IPS DF 6.9 (cell line): Measurements from ENCODE around the gene VWA3B.

Source experiments
- DNase-seq: peaks from one replicate; pipeline ENCODE4 v3.0.0-alpha.2; 2013; ENCODE audit warnings: low read depth, low spot score
- H3K27ac ChIP-seq: one replicate; pipeline ENCODE4 v1.5.1; 2013; ENCODE audit warnings: low read length, control low read depth
- H3K27me3 ChIP-seq: 2 replicates; pipeline ENCODE4 v1.6.1; 2013; ENCODE audit warnings: mild to moderate bottlenecking, low read length; ENCODE audit not compliant: control insufficient read depth, insufficient read depth
- H3K36me3 ChIP-seq: 2 replicates; pipeline ENCODE4 v1.6.1; 2013; ENCODE audit warnings: low read length; ENCODE audit not compliant: control insufficient read depth, insufficient read depth
- H3K4me1 ChIP-seq: 2 replicates; pipeline ENCODE4 v1.6.1; 2013; ENCODE audit warnings: low read length; ENCODE audit not compliant: control insufficient read depth, insufficient read depth
- H3K4me3 ChIP-seq: 2 replicates; pipeline ENCODE4 v1.5.1; 2013; ENCODE audit warnings: mild to moderate bottlenecking, low read length
- H3K9me3 ChIP-seq: 2 replicates; pipeline ENCODE4 v1.6.1; 2013; ENCODE audit warnings: low read length, inconsistent platforms; ENCODE audit not compliant: control insufficient read depth, insufficient read depth
- WGBS: extraction: QIAGEN DNeasy Blood & Tissue Kit; methylation state at CpG from one replicate; pipeline ENCODE4 v1.1.7; 2013; ENCODE audit warnings: mixed read lengths, missing lambda C conversion rate; ENCODE audit not compliant: insufficient read length, insufficient coverage; 5-methylcytosine and 5-hydroxymethylcytosine counted together

Gene VWA3B

DNA sequence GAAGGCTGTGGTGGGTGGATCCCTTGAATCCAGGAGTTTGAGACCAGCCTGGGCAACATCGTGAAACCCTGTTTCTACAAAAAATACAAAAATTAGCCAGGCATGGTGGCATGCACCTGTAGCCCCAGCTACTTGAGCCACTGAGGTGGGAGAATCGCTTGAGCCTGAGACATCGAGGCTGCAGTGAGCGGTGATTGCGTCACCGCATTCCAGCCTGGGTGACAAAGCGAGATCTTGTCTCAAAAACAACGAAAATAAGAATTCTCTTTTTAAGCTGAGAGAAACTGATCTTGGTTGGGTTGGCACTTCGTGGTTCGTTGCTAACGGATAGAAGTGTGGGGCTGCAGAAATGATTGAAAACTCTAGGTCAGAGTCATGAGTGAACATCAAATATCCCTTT, 150.0 kb downstream of the VWA3B start:
- Histone ChIP-seq H3K4me1 (no peaks in the 10 kb centered on the region), H3K9me3 (no peaks in the 10 kb centered on the region), H3K36me3 (no peaks in the 10 kb centered on the region), H3K27ac (no peak overlapping the region), H3K27me3 (no peaks in the 10 kb centered on the region), H3K4me3 (no peak overlapping the region)
- DNase-seq, result no peak
- no CpG with 5 or more reads among the region's 11 CpGs for whole genome bisulfite sequencing

DNA sequence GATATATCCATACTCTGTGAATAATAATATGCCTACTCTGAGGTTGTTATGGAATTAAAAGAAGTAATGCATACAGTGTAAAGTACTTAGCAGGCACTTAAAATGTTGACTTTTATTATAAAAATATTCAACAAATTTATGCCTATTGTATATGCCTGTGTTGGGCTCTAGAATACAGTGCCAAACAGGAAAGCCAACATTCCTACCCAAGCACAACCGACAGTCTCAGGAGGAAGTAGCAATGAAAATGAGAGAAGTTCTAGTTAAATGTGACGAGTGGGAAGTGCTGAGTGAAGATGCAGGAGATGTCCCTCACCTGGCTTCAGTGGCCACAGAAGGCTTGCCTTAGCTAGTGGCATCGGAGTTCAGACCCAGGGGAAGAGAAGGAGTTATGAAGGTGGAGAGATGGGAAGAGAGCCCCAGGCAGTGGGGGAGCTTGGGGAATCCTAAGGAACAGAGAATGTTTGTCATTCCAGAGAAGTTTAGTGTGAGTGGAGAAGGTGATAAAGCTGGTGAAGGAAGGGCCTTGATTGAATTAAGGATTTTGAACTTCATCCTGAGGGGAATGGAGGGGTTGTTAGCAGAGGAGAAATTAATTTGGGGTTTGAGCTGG, 153.9 kb downstream of the VWA3B start:
- Histone ChIP-seq H3K27ac (no peak overlapping the region), H3K4me3 (no peak overlapping the region), H3K9me3 (no peaks in the 10 kb centered on the region), H3K27me3 (no peaks in the 10 kb centered on the region), H3K36me3 (no peaks in the 10 kb centered on the region), H3K4me1 (no peaks in the 10 kb centered on the region)
- WGBS, result no CpG with 5 or more reads among the region's 3 CpGs
- DNase-seq, result no peak

- WGBS, result no CpG with 5 or more reads among the region's 2 CpGs
- Histone ChIP-seq H3K27ac (no peak overlapping the region), H3K4me3 (no peak overlapping the region), H3K36me3 (no peaks in the 10 kb centered on the region), H3K27me3 (no peaks in the 10 kb centered on the region), H3K4me1 (no peaks in the 10 kb centered on the region), H3K9me3 (no peaks in the 10 kb centered on the region)
- no peak for DNase-seq
These were observed 154.6 kb downstream of the VWA3B start for GRCh38 chr2:98241592-98241991.

GRCh38 chr2:98242003-98242402, 155.0 kb downstream of the VWA3B start:
- DNase-seq, result no peak
- no CpG with 5 or more reads among the region's 5 CpGs for WGBS
- H3K4me1 ChIP-seq, result no peaks in the 10 kb centered on the region

GRCh38 chr2:98245491-98245890, 158.5 kb downstream of the VWA3B start:
- WGBS, result no CpG with 5 or more reads among the region's 4 CpGs
- no peaks in the 10 kb centered on the region for H3K9me3 ChIP-seq
- no peak for DNase-seq
- no peak overlapping the region for H3K27ac ChIP-seq
- H3K4me1 ChIP-seq, result no peaks in the 10 kb centered on the region
- no peaks in the 10 kb centered on the region for H3K27me3 ChIP-seq
- H3K36me3 ChIP-seq, result no peaks in the 10 kb centered on the region
- no peak overlapping the region for H3K4me3 ChIP-seq

More at GRCh38 chr2:98242003-98242402, 155.0 kb downstream of the VWA3B start:
- no peaks in the 10 kb centered on the region for H3K27me3 ChIP-seq
- H3K9me3 ChIP-seq, result no peaks in the 10 kb centered on the region
- H3K27ac ChIP-seq, result no peak overlapping the region
- no peak overlapping the region for H3K4me3 ChIP-seq
- H3K36me3 ChIP-seq, result no peaks in the 10 kb centered on the region

DNA sequence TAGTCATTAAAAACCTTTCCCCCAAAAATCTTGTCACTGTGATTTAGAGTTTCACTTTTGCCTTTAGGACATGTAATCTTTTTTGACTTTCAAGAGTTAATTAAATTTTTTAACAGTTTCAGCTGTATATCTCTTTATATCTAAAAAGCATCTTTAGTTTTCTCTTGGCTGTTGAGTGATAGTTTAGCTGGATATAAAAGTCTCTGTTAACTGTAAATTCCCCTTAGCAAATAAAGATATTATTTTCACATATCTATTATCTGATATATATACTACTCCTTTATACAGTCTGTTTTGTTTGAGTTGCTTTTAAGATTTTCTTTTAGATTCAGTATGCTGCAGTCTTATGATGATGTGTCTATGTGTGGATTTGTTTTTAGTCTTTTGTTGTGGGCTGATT, 160.4 kb downstream of the VWA3B start:
- Histone ChIP-seq H3K27me3 (no peaks in the 10 kb centered on the region), H3K36me3 (no peaks in the 10 kb centered on the region), H3K27ac (no peak overlapping the region), H3K4me3 (no peak overlapping the region), H3K9me3 (no peaks in the 10 kb centered on the region), H3K4me1 (no peaks in the 10 kb centered on the region)
- no peak for DNase-seq

- no peak for DNase-seq
- H3K36me3 ChIP-seq, result no peaks in the 10 kb centered on the region
- no peaks in the 10 kb centered on the region for H3K4me1 ChIP-seq
- no peak overlapping the region for H3K27ac ChIP-seq
- H3K27me3 ChIP-seq, result no peaks in the 10 kb centered on the region
- WGBS, result no CpG with 5 or more reads among the region's 14 CpGs
- H3K9me3 ChIP-seq, result no peaks in the 10 kb centered on the region
- no peak overlapping the region for H3K4me3 ChIP-seq
These were observed 165.2 kb downstream of the VWA3B start for GRCh38 chr2:98252038-98252773.

DNA sequence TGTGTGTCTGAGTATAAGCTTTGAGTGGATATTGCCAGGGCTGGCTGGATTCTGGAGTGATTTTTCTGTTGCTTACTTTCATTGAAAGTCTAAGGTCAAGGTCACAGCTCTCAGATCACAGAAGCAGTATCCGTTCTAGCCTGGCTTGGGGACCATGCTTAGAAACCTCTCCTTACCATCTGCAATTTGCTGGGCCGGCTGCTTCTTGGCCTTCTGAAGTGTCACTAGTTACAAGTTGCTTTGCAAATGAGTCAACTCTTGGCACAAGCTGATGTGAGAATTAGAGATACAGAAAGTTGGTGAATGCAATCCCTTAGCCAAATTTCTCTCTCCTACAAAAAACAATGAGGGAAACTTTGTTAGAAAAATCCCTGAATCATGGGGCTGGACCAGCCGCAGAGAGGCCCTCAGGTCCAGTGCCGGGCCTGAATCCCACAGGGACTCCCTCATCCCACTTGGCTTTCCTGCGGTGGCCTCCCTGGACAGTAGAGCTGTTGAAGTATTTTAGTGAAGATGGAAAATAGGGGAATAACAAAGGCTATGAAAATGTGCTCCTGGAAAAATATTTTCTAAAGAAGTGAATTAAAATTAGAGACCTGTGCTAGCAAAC, 166.6 kb downstream of the VWA3B start:
- no peaks in the 10 kb centered on the region for H3K27me3 ChIP-seq
- H3K36me3 ChIP-seq, result no peaks in the 10 kb centered on the region
- no peaks in the 10 kb centered on the region for H3K9me3 ChIP-seq
- no peak overlapping the region for H3K4me3 ChIP-seq
- WGBS, result no CpG with 5 or more reads among the region's 5 CpGs
- DNase-seq, result no peak
- no peak overlapping the region for H3K27ac ChIP-seq
- H3K4me1 ChIP-seq, result no peaks in the 10 kb centered on the region

DNA sequence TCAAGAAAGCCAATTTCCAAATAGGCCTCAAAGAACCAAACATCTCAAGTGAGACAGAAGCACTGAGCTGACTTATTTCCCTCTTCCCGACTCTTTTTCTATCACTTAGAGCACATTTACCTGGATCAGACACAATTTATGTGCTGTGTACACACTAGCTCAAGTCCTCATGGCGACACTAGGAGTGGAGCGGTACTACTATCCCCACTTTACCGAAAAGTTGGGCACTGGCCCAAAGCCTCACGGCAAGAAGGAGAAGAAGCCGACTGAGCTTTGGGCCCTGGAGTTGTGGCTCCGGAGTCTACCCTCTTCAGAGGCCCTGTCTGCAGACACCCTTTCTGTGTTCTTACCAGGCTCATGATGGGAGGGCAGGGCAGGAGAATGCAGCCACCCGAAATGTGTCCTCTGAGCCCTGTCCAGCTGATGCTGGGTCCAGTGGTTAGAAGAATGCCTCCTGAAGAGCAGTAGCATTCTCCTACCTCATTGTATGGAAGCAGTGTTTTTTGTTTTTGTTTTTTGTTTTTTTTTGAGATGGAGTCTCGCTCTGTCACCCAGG, 167.6 kb downstream of the VWA3B start:
- no peaks in the 10 kb centered on the region for H3K4me1 ChIP-seq
- no peak overlapping the region for H3K4me3 ChIP-seq
- no peaks in the 10 kb centered on the region for H3K36me3 ChIP-seq
- H3K27ac ChIP-seq, result no peak overlapping the region
- no peaks in the 10 kb centered on the region for H3K9me3 ChIP-seq
- no peaks in the 10 kb centered on the region for H3K27me3 ChIP-seq
- DNase-seq, result no peak
- WGBS, result no CpG with 5 or more reads among the region's 9 CpGs

GRCh38 chr2:98258906-98259305, 171.9 kb downstream of the VWA3B start:
- Histone ChIP-seq H3K9me3 (no peaks in the 10 kb centered on the region), H3K27ac (no peak overlapping the region), H3K36me3 (no peaks in the 10 kb centered on the region), H3K4me1 (no peaks in the 10 kb centered on the region), H3K27me3 (no peaks in the 10 kb centered on the region), H3K4me3 (no peak overlapping the region)
- DNase-seq, result no peak
